Stimulated activated memory B cell treated with anti-CD40 and anti-IgM and Interleukin-4, amounts not matched to agents 10 μg/mL and 1 μg/mL and 100 μg/mL, for 72 hours (primary cell): ENCODE data around the gene CXCL14.
"Not testable (repeated sequence)": the region's sequence is repeated elsewhere in the genome, so short reads cannot be mapped to it uniquely, and the experiment has no call there.

Source experiments
- ATAC-seq: fragments of 150-1000 bp; cut with Tn5 transposase; 2 replicates; pipeline ENCODE4 v1.10.0; 2021
- H3K27ac Mint-ChIP-seq: one replicate; pipeline ENCODE4 v1.8.0; 2022; ENCODE audit warnings: mild to moderate bottlenecking, mixed read lengths
- H3K27me3 Mint-ChIP-seq: one replicate; pipeline ENCODE4 v1.8.0; 2022; ENCODE audit warnings: mixed read lengths
- H3K36me3 Mint-ChIP-seq: one replicate; pipeline ENCODE4 v1.8.0; 2022; ENCODE audit warnings: mixed read lengths
- H3K4me1 Mint-ChIP-seq: one replicate; pipeline ENCODE4 v1.8.0; 2022; ENCODE audit warnings: mixed read lengths
- H3K4me3 Mint-ChIP-seq: one replicate; pipeline ENCODE4 v1.8.0; 2022; ENCODE audit warnings: mild to moderate bottlenecking, moderate library complexity, mixed read lengths
- H3K9me3 Mint-ChIP-seq: one replicate; pipeline ENCODE4 v1.8.0; 2022; ENCODE audit warnings: mixed read lengths

Gene CXCL14

DNA sequence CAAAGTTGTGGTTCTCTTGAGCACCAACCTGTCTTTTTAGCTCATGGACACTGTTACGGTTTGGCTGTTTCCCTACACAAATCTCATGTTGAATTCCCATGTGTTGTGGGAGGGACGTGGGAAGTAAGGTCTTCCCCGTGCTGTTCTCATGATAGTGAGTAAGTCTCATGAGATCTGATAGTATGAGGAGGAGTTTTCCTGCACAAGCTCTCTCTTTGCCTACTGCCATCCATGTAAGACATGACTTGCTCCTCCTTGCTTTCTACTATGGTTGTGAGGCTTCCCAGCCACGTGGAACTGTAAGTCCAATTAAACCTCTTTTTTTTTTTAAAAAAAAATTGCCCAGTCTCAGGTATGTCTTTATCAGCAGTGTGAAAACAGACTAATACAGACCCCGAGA lies 49.2 kb downstream of the CXCL14 start:
- H3K36me3 Mint-ChIP-seq, H3K27ac Mint-ChIP-seq, H3K9me3 Mint-ChIP-seq, ATAC-seq, H3K4me1 Mint-ChIP-seq, H3K4me3 Mint-ChIP-seq: not testable (repeated sequence)
- peaks cover 60% of the 10 kb centered on the region for H3K27me3 Mint-ChIP-seq

DNA sequence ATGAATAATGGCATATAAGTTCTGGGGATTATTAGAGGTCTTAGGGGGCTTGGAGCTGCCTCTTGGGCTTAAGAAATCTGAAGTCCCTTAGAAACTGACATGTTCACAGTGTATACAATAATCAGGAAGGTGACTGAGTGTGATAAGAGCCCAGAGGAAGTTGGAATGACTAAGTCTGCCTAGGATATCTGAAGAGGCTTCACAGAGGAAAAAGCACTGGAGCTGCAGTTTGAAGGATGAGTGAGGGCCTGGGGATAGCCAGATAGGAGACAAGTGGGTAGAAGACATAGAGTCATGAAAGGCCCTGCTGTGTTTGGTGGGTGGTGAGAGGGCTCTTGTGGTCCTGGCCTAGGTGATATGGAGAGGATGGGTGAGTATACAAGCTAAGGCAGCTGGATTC lies 51.9 kb downstream of the CXCL14 start:
- no peaks in the 10 kb centered on the region for H3K4me1 Mint-ChIP-seq

DNA sequence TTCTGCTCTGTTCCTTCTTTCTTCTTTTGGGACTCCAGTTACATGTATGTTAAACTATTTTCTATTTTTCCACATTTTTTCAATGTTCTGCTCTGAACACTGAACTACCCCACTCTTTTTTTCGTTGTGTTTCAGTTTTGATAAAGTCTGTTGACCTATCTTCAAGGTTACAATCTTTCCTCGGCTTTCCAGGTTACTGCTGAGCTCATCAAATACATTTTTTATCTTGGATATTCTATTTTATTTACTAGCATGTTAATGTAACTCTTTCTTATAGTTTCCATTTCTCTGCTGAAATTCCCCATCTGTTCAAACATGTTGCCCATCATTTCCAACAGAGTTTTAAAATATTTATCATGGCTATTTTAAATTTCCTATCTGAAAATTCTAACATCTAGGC lies 56.8 kb downstream of the CXCL14 start:
- no peak for ATAC-seq
- Mint-ChIP-seq H3K36me3 (no peaks in the 10 kb centered on the region), H3K27me3 (peaks cover 85% of the 10 kb centered on the region), H3K4me1 (no peaks in the 10 kb centered on the region), H3K9me3 (peaks cover 9% of the 10 kb centered on the region), H3K4me3 (no peak overlapping the region), H3K27ac (no peak overlapping the region)

More for the DNA sequence above, 51.9 kb downstream of the CXCL14 start:
- no peak for ATAC-seq
- Mint-ChIP-seq H3K4me3 (no peak overlapping the region), H3K27me3 (peaks cover 62% of the 10 kb centered on the region), H3K27ac (no peak overlapping the region), H3K36me3 (no peaks in the 10 kb centered on the region), H3K9me3 (peaks cover 13% of the 10 kb centered on the region)
